Endothelial cell (in vitro differentiated cells): ENCODE results near the gene PTPRK. TPM values are rescaled to one million over a fixed set of nuclear protein-coding genes. Genes with fewer than 3 reads are reported as not detected.

ENCODE experiments used
- DNase-seq: peaks from one replicate; pipeline ENCODE4 v3.0.0; 2021; ENCODE audit warnings: low spot score
- H3K27ac Mint-ChIP-seq: one replicate; pipeline ENCODE4 v1.8.0; 2021; ENCODE audit warnings: mixed read lengths, inconsistent platforms; ENCODE audit not compliant: unreplicated experiment
- H3K27me3 Mint-ChIP-seq: one replicate; pipeline ENCODE4 v1.8.0; 2021; ENCODE audit warnings: mild to moderate bottlenecking, moderate library complexity, mixed read lengths, inconsistent platforms; ENCODE audit not compliant: unreplicated experiment
- H3K36me3 Mint-ChIP-seq: one replicate; pipeline ENCODE4 v1.8.0; 2021; ENCODE audit warnings: mild to moderate bottlenecking, low read depth, mixed read lengths, inconsistent platforms; ENCODE audit not compliant: unreplicated experiment
- H3K4me1 Mint-ChIP-seq: one replicate; pipeline ENCODE4 v1.8.0; 2021; ENCODE audit warnings: mild to moderate bottlenecking, mixed read lengths, inconsistent platforms; ENCODE audit not compliant: unreplicated experiment
- H3K4me3 Mint-ChIP-seq: one replicate; pipeline ENCODE4 v1.8.0; 2021; ENCODE audit warnings: mild to moderate bottlenecking, mixed read lengths, inconsistent platforms; ENCODE audit not compliant: unreplicated experiment
- H3K9me3 Mint-ChIP-seq: one replicate; pipeline ENCODE4 v1.8.0; 2021; ENCODE audit warnings: mixed read lengths, inconsistent platforms; ENCODE audit not compliant: unreplicated experiment
- CTCF ChIP-seq: fragments of 200-600 bp; sonication (generic); IDR thresholded peaks from one replicate; pipeline ENCODE4 v1.5.0; 2021; ENCODE audit warnings: antibody characterized with exemption; ENCODE audit not compliant: unreplicated experiment
- total RNA-seq: library from RNA; stranded (reverse); fragmentation: NEBNext Ultra II Directional; extraction: Animal tissue kit (Norgen Biotek cat#: 25700); gene quantifications from one replicate; pipeline ENCODE4 v1.2.1, GENCODE V29; 2021; ENCODE audit not compliant: unreplicated experiment

The PTPRK gene
- total RNA-seq, 1 donor from 2014 or later = 47.3 TPM

GRCh38 chr6:128029826-128030225, 490.6 kb downstream of the PTPRK start:
- Mint-ChIP-seq H3K9me3 (no peaks in the 10 kb centered on the region), H3K27ac (no peak overlapping the region), H3K27me3 (no peaks in the 10 kb centered on the region), H3K36me3 (no peaks in the 10 kb centered on the region), H3K4me3 (no peak overlapping the region), H3K4me1 (no peaks in the 10 kb centered on the region)
- DNase-seq = no peak
- no peak for TF ChIP-seq CTCF

GRCh38 chr6:128028183-128028582, 492.2 kb downstream of the PTPRK start:
- Mint-ChIP-seq H3K27me3 (no peaks in the 10 kb centered on the region), H3K27ac (no peak overlapping the region), H3K36me3 (no peaks in the 10 kb centered on the region), H3K4me1 (no peaks in the 10 kb centered on the region), H3K9me3 (no peaks in the 10 kb centered on the region), H3K4me3 (no peak overlapping the region)
- TF ChIP-seq CTCF = no peak
- DNase-seq = no peak

GRCh38 chr6:128025478-128025877, 494.9 kb downstream of the PTPRK start:
- Mint-ChIP-seq H3K4me1 (no peaks in the 10 kb centered on the region), H3K9me3 (no peaks in the 10 kb centered on the region), H3K36me3 (no peaks in the 10 kb centered on the region), H3K4me3 (no peak overlapping the region), H3K27ac (no peak overlapping the region), H3K27me3 (no peaks in the 10 kb centered on the region)
- DNase-seq = no peak
- TF ChIP-seq CTCF = no peak

GRCh38 chr6:128024969-128025368, 495.4 kb downstream of the PTPRK start:
- H3K4me3 Mint-ChIP-seq = no peak overlapping the region
- no peaks in the 10 kb centered on the region for H3K27me3 Mint-ChIP-seq
- H3K27ac Mint-ChIP-seq = no peak overlapping the region
- no peaks in the 10 kb centered on the region for H3K36me3 Mint-ChIP-seq
- DNase-seq = no peak
- H3K9me3 Mint-ChIP-seq = no peaks in the 10 kb centered on the region
- TF ChIP-seq CTCF = no peak
- no peaks in the 10 kb centered on the region for H3K4me1 Mint-ChIP-seq

GRCh38 chr6:128024046-128024445, 496.4 kb downstream of the PTPRK start:
- Mint-ChIP-seq H3K27ac (no peak overlapping the region), H3K36me3 (no peaks in the 10 kb centered on the region), H3K9me3 (no peaks in the 10 kb centered on the region), H3K4me1 (peaks cover 3% of the 10 kb centered on the region), H3K27me3 (no peaks in the 10 kb centered on the region), H3K4me3 (no peak overlapping the region)
- TF ChIP-seq CTCF = no peak
- no peak for DNase-seq
